GM20431 (cell line): ENCODE data around the gene RAD51AP2.
"Not testable (repeated sequence)": the region's sequence is repeated elsewhere in the genome, so short reads cannot be mapped to it uniquely, and the experiment has no call there.

Experiments used
- in situ Hi-C: fragments of 300-500 bp; cut with MseI, MboI; formaldehyde crosslinking; loops from one replicate; pipeline ENCODE4 v1.15.0; 2020; ENCODE audit warnings: low sequenced_read_pairs; ENCODE audit not compliant: unreplicated experiment

RAD51AP2 gene

GRCh38 chr2:17518212-17519154 lies at the start of gene RAD51AP2:
Gene RAD51AP2 (minus strand): TSS chr2:17518440. CDS start chr2:17518415, 25 bp downstream.
- in situ Hi-C loops = no loop called here

- in situ Hi-C loops = not testable (repeated sequence)
These were observed 47.5 kb upstream of the RAD51AP2 start for GRCh38 chr2:17565726-17566125.

- in situ Hi-C loops = no loop called here
These were observed 40.6 kb upstream of the RAD51AP2 start for GRCh38 chr2:17558878-17559277.

GRCh38 chr2:17558053-17558452 lies 39.8 kb upstream of the RAD51AP2 start:
- in situ Hi-C loops = no loop called here

GRCh38 chr2:17557596-17557995 lies 39.4 kb upstream of the RAD51AP2 start:
- in situ Hi-C loops = no loop called here

- in situ Hi-C loops = no loop called here
These were observed 36.9 kb upstream of the RAD51AP2 start for GRCh38 chr2:17555150-17555549.

- in situ Hi-C loops = no loop called here
These were observed 32.7 kb upstream of the RAD51AP2 start for GRCh38 chr2:17550907-17551306.

- in situ Hi-C loops = no loop called here
These were observed 29.5 kb upstream of the RAD51AP2 start for GRCh38 chr2:17547737-17548136.

GRCh38 chr2:17547237-17547636 lies 29.0 kb upstream of the RAD51AP2 start:
- in situ Hi-C loops = no loop called here

GRCh38 chr2:17545680-17546613 lies 27.7 kb upstream of the RAD51AP2 start:
- in situ Hi-C loops = no loop called here

GRCh38 chr2:17544256-17544655 lies 26.0 kb upstream of the RAD51AP2 start:
- in situ Hi-C loops = no loop called here

- in situ Hi-C loops = no loop called here
These were observed 25.6 kb upstream of the RAD51AP2 start for GRCh38 chr2:17543848-17544247.

- in situ Hi-C loops = no loop called here
These were observed 25.0 kb upstream of the RAD51AP2 start for GRCh38 chr2:17543131-17543660.

- in situ Hi-C loops = no loop called here
These were observed 24.2 kb upstream of the RAD51AP2 start for GRCh38 chr2:17542471-17542870.

- in situ Hi-C loops = no loop called here
These were observed 23.3 kb upstream of the RAD51AP2 start for GRCh38 chr2:17541531-17541950.

GRCh38 chr2:17540813-17541530 lies 22.7 kb upstream of the RAD51AP2 start:
- in situ Hi-C loops = no loop called here

- in situ Hi-C loops = no loop called here
These were observed 22.0 kb upstream of the RAD51AP2 start, which contains the start of gene VSNL1 for GRCh38 chr2:17540093-17540812. Gene VSNL1 (plus strand): TSS chr2:17540696. CDS start chr2:17592075, 51,379 bp downstream.

- in situ Hi-C loops = no loop called here
These were observed 21.4 kb upstream of the RAD51AP2 start for GRCh38 chr2:17539611-17540092.
